Measurements from ENCODE around the gene SUSD1.
"Not testable (repeated sequence)": the region's sequence is repeated elsewhere in the genome, so short reads cannot be mapped to it uniquely, and the experiment has no call there.

The SUSD1 gene

GRCh38 chr9:112174965-112175795 lies at the start of gene SUSD1:
Gene SUSD1 (minus strand): TSS chr9:112175297. CDS start chr9:112175235, 62 bp downstream.
- Histone ChIP-seq H3K36me3 (ENCODE audit: control insufficient read depth, insufficient read depth, low read length, severe bottlenecking) (no peaks in the 10 kb centered on the region), H3K4me1 (ENCODE audit: control insufficient read depth, insufficient read depth, low read length) (peaks cover 22% of the 10 kb centered on the region), H3K9me3 (ENCODE audit: control insufficient read depth, low read length) (no peaks in the 10 kb centered on the region), H3K27me3 (replicated peaks; ENCODE audit: control insufficient read depth, insufficient read depth, low read length) (no peaks in the 10 kb centered on the region), H3K9ac (ENCODE audit: low read length) (peak within 1 kb of the TSS; percentile 83), H3K4me3 (ENCODE audit: low read length) (peak within 1 kb of the TSS; percentile 75)
- DNase-seq (ENCODE audit: low read depth) = peak; percentile 56

GRCh38 chr9:112224401-112225289 lies 49.5 kb upstream of the SUSD1 start:
- DNase-seq (ENCODE audit: low read depth) = peak; percentile 39
- Histone ChIP-seq H3K4me1 (ENCODE audit: control insufficient read depth, insufficient read depth, low read length) (peaks cover 9% of the 10 kb centered on the region), H3K27me3 (replicated peaks; ENCODE audit: control insufficient read depth, insufficient read depth, low read length) (no peaks in the 10 kb centered on the region), H3K4me3 (ENCODE audit: low read length) (no peak overlapping the region), H3K9ac (ENCODE audit: low read length) (no peak overlapping the region), H3K9me3 (ENCODE audit: control insufficient read depth, low read length) (no peaks in the 10 kb centered on the region), H3K36me3 (ENCODE audit: control insufficient read depth, insufficient read depth, low read length, severe bottlenecking) (peaks cover 62% of the 10 kb centered on the region)

GRCh38 chr9:112218908-112219307 lies 43.8 kb upstream of the SUSD1 start:
- Histone ChIP-seq H3K36me3 (ENCODE audit: control insufficient read depth, insufficient read depth, low read length, severe bottlenecking) (peaks cover 60% of the 10 kb centered on the region), H3K9ac (ENCODE audit: low read length) (no peak overlapping the region), H3K4me3 (ENCODE audit: low read length) (no peak overlapping the region), H3K4me1 (ENCODE audit: control insufficient read depth, insufficient read depth, low read length) (no peaks in the 10 kb centered on the region), H3K27me3 (replicated peaks; ENCODE audit: control insufficient read depth, insufficient read depth, low read length) (no peaks in the 10 kb centered on the region), H3K9me3 (ENCODE audit: control insufficient read depth, low read length) (no peaks in the 10 kb centered on the region)
- no peak for DNase-seq (ENCODE audit: low read depth)

- Histone ChIP-seq H3K9me3 (ENCODE audit: control insufficient read depth, low read length) (peaks cover 8% of the 10 kb centered on the region), H3K4me1 (ENCODE audit: control insufficient read depth, insufficient read depth, low read length) (no peaks in the 10 kb centered on the region), H3K36me3 (ENCODE audit: control insufficient read depth, insufficient read depth, low read length, severe bottlenecking) (peaks cover 72% of the 10 kb centered on the region), H3K27me3 (replicated peaks; ENCODE audit: control insufficient read depth, insufficient read depth, low read length) (no peaks in the 10 kb centered on the region), H3K9ac (ENCODE audit: low read length) (no peak overlapping the region), H3K4me3 (ENCODE audit: low read length) (no peak overlapping the region)
- no peak for DNase-seq (ENCODE audit: low read depth)
Measured at GRCh38 chr9:112212926-112213325, 37.8 kb upstream of the SUSD1 start.

- Histone ChIP-seq H3K4me3 (ENCODE audit: low read length) (peak overlapping the region; percentile 34), H3K27me3 (replicated peaks; ENCODE audit: control insufficient read depth, insufficient read depth, low read length) (no peaks in the 10 kb centered on the region), H3K9ac (ENCODE audit: low read length) (no peak overlapping the region), H3K9me3 (ENCODE audit: control insufficient read depth, low read length) (peaks cover 22% of the 10 kb centered on the region), H3K4me1 (ENCODE audit: control insufficient read depth, insufficient read depth, low read length) (peaks cover 10% of the 10 kb centered on the region), H3K36me3 (ENCODE audit: control insufficient read depth, insufficient read depth, low read length, severe bottlenecking) (peaks cover 53% of the 10 kb centered on the region)
- DNase-seq (ENCODE audit: low read depth) = no peak
Measured at GRCh38 chr9:112207451-112207850, 32.4 kb upstream of the SUSD1 start.

GRCh38 chr9:112203536-112203935 lies 28.4 kb upstream of the SUSD1 start:
- Histone ChIP-seq H3K9ac (ENCODE audit: low read length) (no peak overlapping the region), H3K27me3 (replicated peaks; ENCODE audit: control insufficient read depth, insufficient read depth, low read length) (no peaks in the 10 kb centered on the region), H3K4me1 (ENCODE audit: control insufficient read depth, insufficient read depth, low read length) (peaks cover 10% of the 10 kb centered on the region), H3K4me3 (ENCODE audit: low read length) (no peak overlapping the region), H3K9me3 (ENCODE audit: control insufficient read depth, low read length) (peaks cover 20% of the 10 kb centered on the region), H3K36me3 (ENCODE audit: control insufficient read depth, insufficient read depth, low read length, severe bottlenecking) (peaks cover 23% of the 10 kb centered on the region)
- DNase-seq (ENCODE audit: low read depth) = no peak

- no peak overlapping the region for H3K9ac ChIP-seq (ENCODE audit: low read length)
- no peaks in the 10 kb centered on the region for H3K36me3 ChIP-seq (ENCODE audit: control insufficient read depth, insufficient read depth, low read length, severe bottlenecking)
- no peak for DNase-seq (ENCODE audit: low read depth)
- no peaks in the 10 kb centered on the region for H3K9me3 ChIP-seq (ENCODE audit: control insufficient read depth, low read length)
- H3K4me3 ChIP-seq (ENCODE audit: low read length) = no peak overlapping the region
- H3K27me3 ChIP-seq (replicated peaks; ENCODE audit: control insufficient read depth, insufficient read depth, low read length) = no peaks in the 10 kb centered on the region
- H3K4me1 ChIP-seq (ENCODE audit: control insufficient read depth, insufficient read depth, low read length) = peaks cover 10% of the 10 kb centered on the region
Measured at GRCh38 chr9:112200711-112201110, 25.6 kb upstream of the SUSD1 start.

GRCh38 chr9:112198646-112199045 lies 23.5 kb upstream of the SUSD1 start:
- Histone ChIP-seq H3K36me3 (ENCODE audit: control insufficient read depth, insufficient read depth, low read length, severe bottlenecking) (no peaks in the 10 kb centered on the region), H3K9ac (ENCODE audit: low read length) (no peak overlapping the region), H3K4me3 (ENCODE audit: low read length) (no peak overlapping the region), H3K9me3 (ENCODE audit: control insufficient read depth, low read length) (no peaks in the 10 kb centered on the region), H3K27me3 (replicated peaks; ENCODE audit: control insufficient read depth, insufficient read depth, low read length) (no peaks in the 10 kb centered on the region), H3K4me1 (ENCODE audit: control insufficient read depth, insufficient read depth, low read length) (peaks cover 22% of the 10 kb centered on the region)
- DNase-seq (ENCODE audit: low read depth) = no peak

GRCh38 chr9:112194969-112195431 lies 19.9 kb upstream of the SUSD1 start:
- Histone ChIP-seq H3K27me3 (replicated peaks; ENCODE audit: control insufficient read depth, insufficient read depth, low read length) (no peaks in the 10 kb centered on the region), H3K36me3 (ENCODE audit: control insufficient read depth, insufficient read depth, low read length, severe bottlenecking) (no peaks in the 10 kb centered on the region)
- DNase-seq (ENCODE audit: low read depth) = peak; percentile 59

GRCh38 chr9:112193572-112194288 lies 18.6 kb upstream of the SUSD1 start:
- no peak overlapping the region for H3K4me3 ChIP-seq (ENCODE audit: low read length)
- no peak for DNase-seq (ENCODE audit: low read depth)
- H3K27me3 ChIP-seq (replicated peaks; ENCODE audit: control insufficient read depth, insufficient read depth, low read length) = no peaks in the 10 kb centered on the region
- no peak overlapping the region for H3K9ac ChIP-seq (ENCODE audit: low read length)
- H3K4me1 ChIP-seq (ENCODE audit: control insufficient read depth, insufficient read depth, low read length) = peaks cover 18% of the 10 kb centered on the region
- no peaks in the 10 kb centered on the region for H3K36me3 ChIP-seq (ENCODE audit: control insufficient read depth, insufficient read depth, low read length, severe bottlenecking)
- H3K9me3 ChIP-seq (ENCODE audit: control insufficient read depth, low read length) = no peaks in the 10 kb centered on the region

More at GRCh38 chr9:112194969-112195431, 19.9 kb upstream of the SUSD1 start:
- Histone ChIP-seq H3K9me3 (ENCODE audit: control insufficient read depth, low read length) (no peaks in the 10 kb centered on the region), H3K9ac (ENCODE audit: low read length) (no peak overlapping the region), H3K4me3 (ENCODE audit: low read length) (no peak overlapping the region), H3K4me1 (ENCODE audit: control insufficient read depth, insufficient read depth, low read length) (peaks cover 18% of the 10 kb centered on the region)

GRCh38 chr9:112190320-112190719 lies 15.2 kb upstream of the SUSD1 start:
- not testable (repeated sequence) for H3K9ac ChIP-seq (ENCODE audit: low read length); H3K36me3 ChIP-seq (ENCODE audit: control insufficient read depth, insufficient read depth, low read length, severe bottlenecking); H3K9me3 ChIP-seq (ENCODE audit: control insufficient read depth, low read length); H3K27me3 ChIP-seq (replicated peaks; ENCODE audit: control insufficient read depth, insufficient read depth, low read length); H3K4me3 ChIP-seq (ENCODE audit: low read length); DNase-seq (ENCODE audit: low read depth)
- H3K4me1 ChIP-seq (ENCODE audit: control insufficient read depth, insufficient read depth, low read length) = peaks cover 17% of the 10 kb centered on the region

All from adipocyte (in vitro differentiated cells).